DOHH2 (cell line): Measurements from ENCODE around the gene ZFY.

Experiments
- H3F3A ChIP-seq: fragments of 200-600 bp; sonication (generic), shearing (Covaris generic); 2 replicates; pipeline ENCODE4 v1.6.0; 2016; ENCODE audit warnings: antibody characterized with exemption, mild to moderate bottlenecking; ENCODE audit not compliant: control insufficient read depth, insufficient read depth
- H3K27ac ChIP-seq: fragments of 200-600 bp; sonication (generic); 2 replicates; pipeline ENCODE4 v1.5.1; 2014; ENCODE audit warnings: low read depth, mild to moderate bottlenecking, low read length, moderate library complexity
- H3K27me3 ChIP-seq: fragments of 200-600 bp; sonication (generic); 2 replicates; pipeline ENCODE4 v1.6.1; 2014; ENCODE audit warnings: mild to moderate bottlenecking, low read length, mixed read lengths; ENCODE audit not compliant: control insufficient read depth
- H3K36me3 ChIP-seq: fragments of 200-600 bp; sonication (generic); 2 replicates; pipeline ENCODE4 v1.6.1; 2014; ENCODE audit warnings: mild to moderate bottlenecking, low read length, moderate library complexity, mixed read lengths; ENCODE audit not compliant: control insufficient read depth
- H3K4me1 ChIP-seq: fragments of 200-600 bp; sonication (generic); 2 replicates; pipeline ENCODE4 v1.6.1; 2014; ENCODE audit warnings: mild to moderate bottlenecking, low read length, mixed read lengths; ENCODE audit not compliant: control insufficient read depth
- H3K4me2 ChIP-seq: fragments of 200-600 bp; sonication (generic); 2 replicates; pipeline ENCODE4 v1.6.0; 2014; ENCODE audit warnings: mild to moderate bottlenecking, low read length, moderate library complexity
- H3K4me3 ChIP-seq: fragments of 200-600 bp; sonication (generic); 2 replicates; pipeline ENCODE4 v1.5.1; 2014; ENCODE audit warnings: mild to moderate bottlenecking, low read length, mixed read lengths
- H3K79me2 ChIP-seq: fragments of 200-600 bp; sonication (generic); 2 replicates; pipeline ENCODE4 v1.6.1; 2014; ENCODE audit warnings: mild to moderate bottlenecking, low read length, mixed read lengths; ENCODE audit not compliant: control insufficient read depth
- H3K9me2 ChIP-seq: fragments of 200-600 bp; sonication (generic); replicated peaks from 2 replicates; pipeline ENCODE4 v1.6.1; 2014; ENCODE audit warnings: mild to moderate bottlenecking, low read length, mixed read lengths; ENCODE audit not compliant: control insufficient read depth
- H3K9me3 ChIP-seq: fragments of 200-600 bp; sonication (generic); 2 replicates; pipeline ENCODE4 v1.6.1; 2014; ENCODE audit warnings: antibody characterized with exemption, low read length, mixed read lengths; ENCODE audit not compliant: control insufficient read depth, insufficient read depth
- H4K20me1 ChIP-seq: fragments of 200-600 bp; sonication (generic); 2 replicates; pipeline ENCODE4 v1.6.0; 2014; ENCODE audit warnings: low read depth, mild to moderate bottlenecking, antibody characterized with exemption, low read length, moderate library complexity; ENCODE audit not compliant: control insufficient read depth, insufficient read depth
- EZH2phosphoT487 ChIP-seq: fragments of 200-600 bp; sonication (generic); IDR thresholded peaks from 2 replicates; pipeline ENCODE4 v1.6.1; 2017; ENCODE audit warnings: borderline replicate concordance, mild to moderate bottlenecking, antibody characterized with exemption, low read length, moderate library complexity, mixed read lengths
- TF ChIP-seq, protein P1 (sequence below): fragments of 200-600 bp; sonication (generic); IDR thresholded peaks from one replicate; pipeline ENCODE4 v1.5.1; 2014; ENCODE audit warnings: antibody characterized with exemption, mild to moderate bottlenecking, low read depth, low read length; ENCODE audit not compliant: poor library complexity, severe bottlenecking

ZFY gene

DNA sequence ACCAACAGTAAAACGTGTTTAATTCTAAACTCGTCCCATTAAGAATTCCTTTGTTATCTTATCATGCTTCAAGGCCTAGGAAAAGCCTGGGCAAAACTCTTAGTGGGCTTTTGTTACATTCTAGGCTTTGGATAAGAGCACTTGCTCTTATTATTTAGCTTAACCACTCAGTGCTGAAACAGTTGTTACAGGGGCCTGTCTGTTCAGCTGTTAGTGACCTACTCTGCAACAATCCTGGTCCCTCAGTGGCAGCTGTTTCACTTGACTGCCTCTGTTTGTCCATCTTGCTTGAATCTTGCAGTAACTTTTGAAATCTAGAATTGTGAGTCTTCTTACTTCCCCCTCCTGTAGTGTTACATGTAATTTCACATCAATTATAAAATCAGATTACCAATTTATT is 88.4 kb downstream of the ZFY start:
- H3K9me3 ChIP-seq, result no peaks in the 10 kb centered on the region
- no peaks in the 10 kb centered on the region for H3K27me3 ChIP-seq
- H3K4me3 ChIP-seq, result no peak overlapping the region
- H3K9me2 ChIP-seq, result no peaks in the 10 kb centered on the region
- H4K20me1 ChIP-seq, result no peaks in the 10 kb centered on the region
- H3K4me2 ChIP-seq, result no peak overlapping the region
- no peak overlapping the region for H3K27ac ChIP-seq
- peaks cover 31% of the 10 kb centered on the region for H3K4me1 ChIP-seq
- H3K36me3 ChIP-seq, result no peaks in the 10 kb centered on the region
- no peaks in the 10 kb centered on the region for H3F3A ChIP-seq
- no peaks in the 10 kb centered on the region for H3K79me2 ChIP-seq
- no peak for TF ChIP-seq EZH2phosphoT487

DNA sequence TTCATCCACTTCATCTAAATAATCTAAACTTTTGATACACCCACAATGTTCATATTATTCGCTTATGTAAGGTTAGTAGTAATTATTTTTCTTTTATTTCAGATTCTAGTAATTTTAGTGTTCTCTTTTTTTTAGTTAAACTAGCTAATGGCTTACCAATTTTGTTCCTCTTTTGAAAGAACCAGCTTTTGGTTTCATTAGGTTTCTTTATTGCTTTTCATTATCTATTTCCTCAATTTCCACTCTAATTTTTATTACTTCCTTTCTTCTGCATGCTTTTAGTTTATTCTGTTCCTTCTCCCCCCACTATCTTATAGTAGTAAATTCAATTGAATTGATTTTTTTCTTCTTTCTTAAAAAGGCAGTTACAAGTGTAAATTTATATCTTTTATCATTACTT is 90.2 kb downstream of the ZFY start:
- H3K4me2 ChIP-seq, result no peak overlapping the region
- H3K27me3 ChIP-seq, result no peaks in the 10 kb centered on the region
- H3K36me3 ChIP-seq, result no peaks in the 10 kb centered on the region
- no peak overlapping the region for H3K27ac ChIP-seq
- H3K9me3 ChIP-seq, result no peaks in the 10 kb centered on the region
- H3K4me1 ChIP-seq, result peaks cover 31% of the 10 kb centered on the region
- H4K20me1 ChIP-seq, result no peaks in the 10 kb centered on the region
- no peak for TF ChIP-seq EZH2phosphoT487
- TF ChIP-seq, protein P1, sequence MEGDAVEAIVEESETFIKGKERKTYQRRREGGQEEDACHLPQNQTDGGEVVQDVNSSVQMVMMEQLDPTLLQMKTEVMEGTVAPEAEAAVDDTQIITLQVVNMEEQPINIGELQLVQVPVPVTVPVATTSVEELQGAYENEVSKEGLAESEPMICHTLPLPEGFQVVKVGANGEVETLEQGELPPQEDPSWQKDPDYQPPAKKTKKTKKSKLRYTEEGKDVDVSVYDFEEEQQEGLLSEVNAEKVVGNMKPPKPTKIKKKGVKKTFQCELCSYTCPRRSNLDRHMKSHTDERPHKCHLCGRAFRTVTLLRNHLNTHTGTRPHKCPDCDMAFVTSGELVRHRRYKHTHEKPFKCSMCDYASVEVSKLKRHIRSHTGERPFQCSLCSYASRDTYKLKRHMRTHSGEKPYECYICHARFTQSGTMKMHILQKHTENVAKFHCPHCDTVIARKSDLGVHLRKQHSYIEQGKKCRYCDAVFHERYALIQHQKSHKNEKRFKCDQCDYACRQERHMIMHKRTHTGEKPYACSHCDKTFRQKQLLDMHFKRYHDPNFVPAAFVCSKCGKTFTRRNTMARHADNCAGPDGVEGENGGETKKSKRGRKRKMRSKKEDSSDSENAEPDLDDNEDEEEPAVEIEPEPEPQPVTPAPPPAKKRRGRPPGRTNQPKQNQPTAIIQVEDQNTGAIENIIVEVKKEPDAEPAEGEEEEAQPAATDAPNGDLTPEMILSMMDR, result no peak
- H3K79me2 ChIP-seq, result no peaks in the 10 kb centered on the region
- H3K9me2 ChIP-seq, result no peaks in the 10 kb centered on the region
- H3F3A ChIP-seq, result no peaks in the 10 kb centered on the region
- H3K4me3 ChIP-seq, result no peak overlapping the region
